Body of pancreas (tissue), 4 donors: ENCODE measurements around the gene CNBP. TPM values are rescaled to one million over a fixed set of nuclear protein-coding genes. Genes with fewer than 3 reads are reported as not detected.
"Not testable (repeated sequence)": the region's sequence is repeated elsewhere in the genome, so short reads cannot be mapped to it uniquely, and the experiment has no call there.

Experiments used
- ATAC-seq: fragments of 150-250 bp; one replicate; pipeline ENCODE4 v1.9.1; 2016
- DNase-seq, 4 donors: peaks; one replicate each; pipeline ENCODE4 v3.0.0-alpha.2; 2019
- H3K27ac ChIP-seq, 4 donors: fragments of 200-600 bp; sonication (generic); 1 replicate in 3 of 4; 2 replicates in 1 of 4; pipeline versions ENCODE4 v1.5.1 to v1.6.1; 2016 to 2019; ENCODE audit warnings: mild to moderate bottlenecking in 1 of 4, mixed read lengths in 1 of 4, moderate library complexity in 1 of 4
- H3K27me3 ChIP-seq, 2 donors: fragments of 200-600 bp; sonication (generic); one replicate each; pipeline ENCODE4 v1.6.0; 2016; ENCODE audit warnings: mild to moderate bottlenecking in 1 of 2
- H3K36me3 ChIP-seq, 2 donors: fragments of 200-600 bp; sonication (generic); replicated peaks in 1 of 2; 2 replicates each; pipeline ENCODE4 v1.5.1; 2016; ENCODE audit warnings: low read depth in 2 of 2; ENCODE audit not compliant: insufficient read depth in 1 of 2
- H3K4me1 ChIP-seq: fragments of 200-600 bp; sonication (generic); one replicate; pipeline ENCODE4 v1.6.0; 2016
- H3K4me3 ChIP-seq, 2 donors: fragments of 200-600 bp; sonication (generic); 1 replicate in 1 of 2; 2 replicates in 1 of 2; pipeline ENCODE4 v1.5.1; 2016 to 2019
- H3K9me3 ChIP-seq, 3 donors: fragments of 200-600 bp; sonication (generic); 1 replicate in 2 of 3; 2 replicates in 1 of 3; pipeline ENCODE4 v1.5.1; 2016
- CTCF ChIP-seq, 7 experiments: fragments of 450-650 bp in 4 of 7; fragments of 200-600 bp in 3 of 7; sonication (generic) in 3 of 7; IDR thresholded peaks; one replicate each; pipeline ENCODE4 v1.5.1; 2016 to 2019; ENCODE audit warnings: antibody characterized with exemption in 7 of 7
- POLR2A ChIP-seq, 3 donors: fragments of 450-650 bp; IDR thresholded peaks; one replicate each; pipeline ENCODE4 v1.6.1; 2016; ENCODE audit warnings: antibody characterized with exemption in 3 of 3, mild to moderate bottlenecking in 2 of 3
- WGBS, 2 donors: methylation state at CpG; one replicate each; pipeline ENCODE4 v1.1.5; 2017; 5-methylcytosine and 5-hydroxymethylcytosine counted together
- intact Hi-C: fragments of 100-400 bp; cut with DNase I; formaldehyde crosslinking; loops from one replicate; pipeline ENCODE4 v1.15.1; 2023
- total RNA-seq, 2 donors: library from RNA; depleted of rRNA; stranded (reverse); fragments of >200 nt; gene quantifications; one replicate each; pipeline ENCODE4 v1.1.0, GENCODE V29; 2016

The CNBP gene
- total RNA-seq, 2 donors from 2014 or later: 175 to 262 TPM

GRCh38 chr3:129166579-129167332, 16.9 kb downstream of the CNBP start:
- Histone ChIP-seq H3K27me3 (no peaks in the 10 kb centered on the region), H3K36me3 (peaks cover 13 to 36% of the 10 kb centered on the region in 2 donors), H3K9me3 (no peaks in the 10 kb centered on the region), H3K4me1 (peaks cover 17% of the 10 kb centered on the region), H3K27ac (no peak overlapping the region), H3K4me3 (no peak overlapping the region)
- 88 to 91% methylated on average over 15 of the region's 15 CpGs for WGBS, 2 donors
- ATAC-seq (no peak), DNase-seq (no peak)
- TF ChIP-seq CTCF (IDR thresholded peaks at IDR 0.05) (no peak), POLR2A (IDR thresholded peaks at IDR 0.05) (no peak)
- intact Hi-C loops: no loop called here

- intact Hi-C loops, ATAC-seq, DNase-seq, H3K27me3 ChIP-seq, H3K27ac ChIP-seq, H3K9me3 ChIP-seq, H3K4me3 ChIP-seq: not testable (repeated sequence)
- Histone ChIP-seq H3K36me3 (peaks cover 7 to 27% of the 10 kb centered on the region in 2 donors), H3K4me1 (peaks cover 13% of the 10 kb centered on the region)
- WGBS, 2 donors: 95 to 97% methylated on average over 8 of the region's 8 CpGs
Observed at GRCh38 chr3:129165594-129165993, 18.1 kb downstream of the CNBP start.

GRCh38 chr3:129164500-129164899, 19.2 kb downstream of the CNBP start:
- TF ChIP-seq CTCF (IDR thresholded peaks at IDR 0.05) (no peak), POLR2A (IDR thresholded peaks at IDR 0.05) (no peak)
- ATAC-seq: no peak
- H3K27me3 ChIP-seq: no peaks in the 10 kb centered on the region
- H3K27ac ChIP-seq: no peak overlapping the region
- H3K36me3 ChIP-seq: peaks cover 7 to 17% of the 10 kb centered on the region in 2 donors
- peaks cover 20% of the 10 kb centered on the region for H3K4me1 ChIP-seq
- DNase-seq: no peak
- intact Hi-C loops: no loop called here
- no peaks in the 10 kb centered on the region for H3K9me3 ChIP-seq
- no peak overlapping the region for H3K4me3 ChIP-seq
- WGBS, 2 donors: 88 to 89% methylated on average over 7 of the region's 7 CpGs

- 51 to 55% methylated on average over 5 of the region's 5 CpGs for WGBS, 2 donors
- Histone ChIP-seq H3K4me1 (peaks cover 27% of the 10 kb centered on the region), H3K27me3 (no peaks in the 10 kb centered on the region), H3K27ac (peak overlapping the region in 2 of 4 donors; percentile 21 to 92), H3K4me3 (no peak overlapping the region), H3K9me3 (no peaks in the 10 kb centered on the region), H3K36me3 (peaks cover 7 to 21% of the 10 kb centered on the region in 2 donors)
- intact Hi-C loops: no loop called here
- TF ChIP-seq CTCF (IDR thresholded peaks at IDR 0.05) (peak in 2 of 7 experiments; percentile 11 to 25), POLR2A (IDR thresholded peaks at IDR 0.05) (no peak)
- DNase-seq (no peak), ATAC-seq (no peak)
Observed at GRCh38 chr3:129162729-129163579, 20.7 kb downstream of the CNBP start.

GRCh38 chr3:129161860-129162271, 21.8 kb downstream of the CNBP start:
- Histone ChIP-seq H3K27me3 (no peaks in the 10 kb centered on the region), H3K36me3 (peaks cover 3 to 18% of the 10 kb centered on the region in 2 donors), H3K27ac (peak overlapping the region; percentile 89 to 97 (median 92)), H3K4me1 (peaks cover 27% of the 10 kb centered on the region), H3K4me3 (peak overlapping the region; percentile 52 to 87), H3K9me3 (no peaks in the 10 kb centered on the region)
- DNase-seq (peak in 2 of 4 donors; percentile 24), ATAC-seq (no peak)
- intact Hi-C loops: no loop called here
- no peak for TF ChIP-seq CTCF (IDR thresholded peaks at IDR 0.05)
- TF ChIP-seq POLR2A (IDR thresholded peaks at IDR 0.05): no peak
- 0 to 1% methylated on average over 11 to 12 of the region's 12 CpGs for WGBS, 2 donors
